OCI-LY7 (cell line): Measurements from ENCODE around the gene VWA8.

Experiments
- EZH2phosphoT487 ChIP-seq: fragments of 200-600 bp; sonication (generic); IDR thresholded peaks from 2 replicates; pipeline ENCODE4 v1.6.1; 2018; ENCODE audit warnings: low read depth, borderline replicate concordance, mild to moderate bottlenecking, mixed run types, antibody characterized with exemption, low read length, moderate library complexity, mixed read lengths
- TF ChIP-seq, protein P1 (sequence below): fragments of 200-600 bp; sonication (generic); conservative IDR thresholded peaks from 2 replicates; pipeline ENCODE4 v1.5.1; 2014; ENCODE audit warnings: mild to moderate bottlenecking, antibody characterized with exemption, low read length, moderate library complexity, mixed read lengths

DNA sequence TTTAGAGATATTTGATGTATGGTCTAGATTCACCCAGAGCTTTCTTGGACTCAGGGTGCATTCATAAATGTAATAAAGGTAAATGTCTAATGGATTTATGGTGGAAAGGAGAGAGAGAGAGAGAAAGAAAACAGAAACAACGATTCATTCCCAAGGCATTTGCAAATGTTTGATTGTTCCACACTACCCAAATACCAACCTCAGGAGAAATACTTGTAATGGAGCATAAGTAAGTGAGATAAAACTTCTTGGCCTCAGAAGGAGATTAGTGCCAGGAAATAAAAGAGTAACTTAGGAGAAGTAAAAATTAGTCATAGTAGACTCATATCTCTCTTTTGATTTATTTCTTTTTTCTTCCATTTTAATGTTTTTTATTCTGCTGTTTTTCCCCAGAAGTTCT is 46.9 kb upstream of the VWA8 start:
- TF ChIP-seq, protein P1, sequence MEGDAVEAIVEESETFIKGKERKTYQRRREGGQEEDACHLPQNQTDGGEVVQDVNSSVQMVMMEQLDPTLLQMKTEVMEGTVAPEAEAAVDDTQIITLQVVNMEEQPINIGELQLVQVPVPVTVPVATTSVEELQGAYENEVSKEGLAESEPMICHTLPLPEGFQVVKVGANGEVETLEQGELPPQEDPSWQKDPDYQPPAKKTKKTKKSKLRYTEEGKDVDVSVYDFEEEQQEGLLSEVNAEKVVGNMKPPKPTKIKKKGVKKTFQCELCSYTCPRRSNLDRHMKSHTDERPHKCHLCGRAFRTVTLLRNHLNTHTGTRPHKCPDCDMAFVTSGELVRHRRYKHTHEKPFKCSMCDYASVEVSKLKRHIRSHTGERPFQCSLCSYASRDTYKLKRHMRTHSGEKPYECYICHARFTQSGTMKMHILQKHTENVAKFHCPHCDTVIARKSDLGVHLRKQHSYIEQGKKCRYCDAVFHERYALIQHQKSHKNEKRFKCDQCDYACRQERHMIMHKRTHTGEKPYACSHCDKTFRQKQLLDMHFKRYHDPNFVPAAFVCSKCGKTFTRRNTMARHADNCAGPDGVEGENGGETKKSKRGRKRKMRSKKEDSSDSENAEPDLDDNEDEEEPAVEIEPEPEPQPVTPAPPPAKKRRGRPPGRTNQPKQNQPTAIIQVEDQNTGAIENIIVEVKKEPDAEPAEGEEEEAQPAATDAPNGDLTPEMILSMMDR: no peak
- no peak for TF ChIP-seq EZH2phosphoT487
